Pancreas (tissue), 10 donors: Measurements from ENCODE around the gene ACSL3. TPM values are rescaled to one million over a fixed set of nuclear protein-coding genes. Genes with fewer than 3 reads are reported as not detected.
"Not testable (repeated sequence)": the region's sequence is repeated elsewhere in the genome, so short reads cannot be mapped to it uniquely, and the experiment has no call there.

Experiments
- ATAC-seq, 4 donors: fragments of 200-7000 bp; cut with Tn5 transposase; one replicate each; pipeline versions ENCODE4 v1.8.0 to v1.9.1; 2020; ENCODE audit warnings: mild to moderate bottlenecking in 4 of 4, moderate library complexity in 4 of 4
- DNase-seq, 6 donors: peaks; one replicate each; pipeline ENCODE4 v3.0.0-alpha.2; 2020
- FAIRE-seq: peaks from 2 replicates; lab custom pipeline; 2012; peaks lifted over from hg19 to GRCh38; lab: Jason Lieb, UNC
- H3K27ac ChIP-seq, 4 donors: fragments of 200-600 bp; sonication (generic); 1 replicate in 3 of 4; 2 replicates in 1 of 4; pipeline versions ENCODE4 v1.5.0 to v1.8.0; 2020
- H3K27me3 ChIP-seq, 4 donors: fragments of 200-600 bp; one replicate each; pipeline ENCODE4 v1.8.0; 2021
- H3K36me3 ChIP-seq, 3 donors: fragments of 200-600 bp; sonication (generic) in 1 of 3; one replicate each; pipeline versions ENCODE4 v1.5.0 to v1.8.0; 2020 to 2021
- H3K4me1 ChIP-seq, 3 donors: fragments of 200-600 bp; one replicate each; pipeline ENCODE4 v1.8.0; 2021
- H3K4me3 ChIP-seq, 4 donors: fragments of 200-600 bp; sonication (generic) in 2 of 4; one replicate each; pipeline versions ENCODE4 v1.5.0 to v1.8.0; 2020 to 2021
- H3K9me3 ChIP-seq, 4 donors: fragments of 200-600 bp; one replicate each; pipeline ENCODE4 v1.8.0; 2021
- CTCF ChIP-seq, 4 donors: fragments of 200-600 bp; sonication (generic) in 3 of 4; IDR thresholded peaks; one replicate each; pipeline versions ENCODE4 v1.5.0 to v1.8.0; 2021; ENCODE audit warnings: antibody characterized with exemption in 4 of 4
- WGBS, 2 donors: extraction: QIAGEN DNeasy Blood & Tissue Kit; methylation state at CpG; one replicate each; pipeline ENCODE4 v1.1.7; 2013; 5-methylcytosine and 5-hydroxymethylcytosine counted together
- intact Hi-C, 3 donors: fragments of 100-400 bp; cut with DNase I; formaldehyde crosslinking; loops; one replicate each; pipeline versions ENCODE4 v1.11.1 to v1.14.2; 2022
- polyA plus RNA-seq, 2 donors: library from polyadenylated mRNA; stranded (reverse); fragments of 200-250 nt; gene quantifications; one replicate each; pipeline ENCODE4 v1.2.3, GENCODE V29; 2013
- total RNA-seq, 6 donors: library from RNA; stranded (reverse); fragmentation: NEBNext Ultra II Directional in 4 of 6; extraction: Animal tissue kit (Norgen Biotek cat#: 25700) in 4 of 6; gene quantifications; one replicate each; pipeline versions ENCODE4 v1.2.1 to v1.2.4, GENCODE V29; 2021 to 2023
- donor health status: healthy with polysubstance abuse.
- donor health status: DM: no; HTN: no; CAD: no; lungs with moderate emphysema.
- donor health status: DM: no; HTN: no; CAD: no.
- donor health status: control.
- donor health status: control.
- donor health status: Bipolar disorder and iron deficiency.
- donor health status: DM: yes; HTN: yes; CAD: no.
- donor health status: DM: no; HTN: no; CAD: no.
- donor health status: DM: no; HTN: no; CAD: no.
- donor health status: DM: yes; HTN: yes; CAD: no.

Gene ACSL3
- total and polyA plus RNA-seq, 8 donors = 4.7 to 32.0 (median 15.9) TPM

GRCh38 chr2:222984908-222985307 lies 124.1 kb downstream of the ACSL3 start:
- Histone ChIP-seq H3K4me1 (peaks cover 0 to 5% (median 0%) of the 10 kb centered on the region in 3 donors), H3K9me3 (no peaks in the 10 kb centered on the region), H3K4me3 (no peak overlapping the region), H3K27me3 (no peaks in the 10 kb centered on the region), H3K27ac (no peak overlapping the region), H3K36me3 (no peaks in the 10 kb centered on the region)
- ATAC-seq = no peak
- no peak for TF ChIP-seq CTCF (IDR thresholded peaks at IDR 0.05)
- no peak for DNase-seq
- intact Hi-C loops = no loop called here
- WGBS, 2 donors = 75 to 92% methylated on average over 2 of the region's 2 CpGs
- FAIRE-seq = no peak

- no peak for TF ChIP-seq CTCF (IDR thresholded peaks at IDR 0.05)
- DNase-seq (no peak), FAIRE-seq (no peak), ATAC-seq (no peak)
- intact Hi-C loops = no loop called here
- peaks cover 0 to 6% (median 0%) of the 10 kb centered on the region in 3 donors for H3K4me1 ChIP-seq
- no peaks in the 10 kb centered on the region for H3K27me3 ChIP-seq
- H3K27ac ChIP-seq = no peak overlapping the region
- H3K36me3 ChIP-seq = no peaks in the 10 kb centered on the region
- H3K4me3 ChIP-seq = no peak overlapping the region
- H3K9me3 ChIP-seq = no peaks in the 10 kb centered on the region
Observed at GRCh38 chr2:222989431-222989830, 128.6 kb downstream of the ACSL3 start.

- ATAC-seq, H3K36me3 ChIP-seq, H3K27me3 ChIP-seq, DNase-seq, H3K4me3 ChIP-seq, H3K27ac ChIP-seq, H3K9me3 ChIP-seq, FAIRE-seq, intact Hi-C loops, H3K4me1 ChIP-seq: not testable (repeated sequence)
- 70 to 74% methylated on average over 4 of the region's 4 CpGs for WGBS, 2 donors
Observed at GRCh38 chr2:222990206-222990605, 129.4 kb downstream of the ACSL3 start.

- intact Hi-C loops = no loop called here
- no peak for TF ChIP-seq CTCF (IDR thresholded peaks at IDR 0.05)
- H3K27me3 ChIP-seq = no peaks in the 10 kb centered on the region
- H3K27ac ChIP-seq = no peak overlapping the region
- H3K9me3 ChIP-seq = no peaks in the 10 kb centered on the region
- FAIRE-seq (no peak), DNase-seq (no peak), ATAC-seq (no peak)
- H3K36me3 ChIP-seq = no peaks in the 10 kb centered on the region
- 40 to 49% methylated on average over 2 of the region's 2 CpGs for WGBS, 2 donors
- H3K4me3 ChIP-seq = no peak overlapping the region
- H3K4me1 ChIP-seq = peaks cover 0 to 7% (median 0%) of the 10 kb centered on the region in 3 donors
Observed at GRCh38 chr2:222992137-222992536, 131.3 kb downstream of the ACSL3 start.

Other genes starting within 250 kb of the ACSL3 start
- 10 to 100 TPM in 2 of 6 donors, 1 to 10 TPM in 4; 6.1 to 13.7 (median 8.6) TPM for gene FARSB, start 204.9 kb upstream of the ACSL3 start, total RNA-seq
- gene FARSB, start 204.9 kb upstream of the ACSL3 start, polyA plus RNA-seq = 10 to 100 TPM in 1 of 2 donors, 1 to 10 TPM in 1; 8.6 to 12.1 TPM
- gene MOGAT1, start 189.4 kb upstream of the ACSL3 start, total RNA-seq = under 1 TPM in 4 of 6 donors, not detected in 2; 0.17 to 0.38 (median 0.29) TPM
- gene MOGAT1, start 189.4 kb upstream of the ACSL3 start, polyA plus RNA-seq = not detected
- 10 to 100 TPM in 1 of 6 donors, 1 to 10 TPM in 4, under 1 TPM in 1; 0.75 to 25.2 (median 2.1) TPM for gene KCNE4, start 191.2 kb downstream of the ACSL3 start, total RNA-seq
- gene KCNE4, start 191.2 kb downstream of the ACSL3 start, polyA plus RNA-seq = 1 to 10 TPM; 1.9 to 2.8 TPM